ENCODE measurements around the gene RBM18.

The RBM18 gene

GRCh38 chr9:122202111-122202510, 62.5 kb downstream of the RBM18 start:
- no peak for DNase-seq

- no peak for DNase-seq
Measured at GRCh38 chr9:122201641-122202040, 63.0 kb downstream of the RBM18 start.

- DNase-seq, result no peak
Measured at GRCh38 chr9:122200960-122201595, 63.6 kb downstream of the RBM18 start.

GRCh38 chr9:122197882-122198281, 66.8 kb downstream of the RBM18 start:
- DNase-seq, result no peak

GRCh38 chr9:122197426-122197825, 67.2 kb downstream of the RBM18 start:
- no peak for DNase-seq

- DNase-seq, result no peak
Measured at GRCh38 chr9:122195875-122196274, 68.8 kb downstream of the RBM18 start.

GRCh38 chr9:122193651-122194050, 71.0 kb downstream of the RBM18 start:
- DNase-seq, result no peak

- DNase-seq, result no peak
Measured at GRCh38 chr9:122192914-122193525, 71.6 kb downstream of the RBM18 start.

GRCh38 chr9:122192261-122192875, 72.3 kb downstream of the RBM18 start:
- DNase-seq, result no peak

- DNase-seq, result no peak
Measured at GRCh38 chr9:122191584-122191983, 73.1 kb downstream of the RBM18 start.

- peak in 1 of 2 donors; percentile 7 for DNase-seq
Measured at GRCh38 chr9:122190597-122191381, 73.9 kb downstream of the RBM18 start.

GRCh38 chr9:122188369-122188768, 76.3 kb downstream of the RBM18 start:
- no peak for DNase-seq
